Measurements from ENCODE around the gene HLA-DQB1.

- TF ChIP-seq CTCF (conservative IDR thresholded peaks at IDR 0.05; ENCODE audit: low read depth, low read length) (no peak), EZH2 (IDR thresholded peaks at IDR 0.05; ENCODE audit: low read length, unreplicated experiment) (no peak), EZH2phosphoT487 (IDR thresholded peaks at IDR 0.05; ENCODE audit: borderline replicate concordance, low read length) (no peak)
Observed at GRCh38 chr6:32637219-32637880, 29.1 kb downstream of the HLA-DQB1 start, which contains the start of gene HLA-DQA1.

All from PC-3 (cell line).